ENCODE measurements around the gene MAP3K9.
"Not testable (repeated sequence)": the region's sequence is repeated elsewhere in the genome, so short reads cannot be mapped to it uniquely, and the experiment has no call there.

The MAP3K9 gene

GRCh38 chr14:70809225-70810219, at the start of gene MAP3K9:
MAP3K9 (minus strand) TSS chr14:70809513; CDS start chr14:70809171, 342 bp downstream.
- DNase-seq (ENCODE audit: low spot score), result peak; percentile 10

DNA sequence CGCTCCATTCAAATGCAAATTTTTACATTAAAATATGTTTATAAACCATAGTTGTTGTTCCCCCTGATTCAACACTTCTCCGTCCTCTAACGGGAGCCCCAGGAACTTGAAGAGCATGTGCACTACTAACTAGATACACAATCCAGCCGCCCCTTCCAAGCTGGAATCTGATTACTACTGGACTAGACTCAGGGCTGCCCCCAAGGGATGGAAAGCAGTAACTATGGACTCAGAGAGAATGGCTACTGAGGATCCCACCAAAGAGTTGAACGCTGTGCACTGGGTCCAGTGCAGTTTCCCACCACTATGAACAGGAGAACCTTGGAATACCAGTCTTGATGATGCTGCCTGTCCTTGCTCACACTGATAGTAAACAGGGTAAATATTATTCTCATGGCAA, 49.3 kb upstream of the MAP3K9 start:
- DNase-seq (ENCODE audit: low spot score), result no peak

DNA sequence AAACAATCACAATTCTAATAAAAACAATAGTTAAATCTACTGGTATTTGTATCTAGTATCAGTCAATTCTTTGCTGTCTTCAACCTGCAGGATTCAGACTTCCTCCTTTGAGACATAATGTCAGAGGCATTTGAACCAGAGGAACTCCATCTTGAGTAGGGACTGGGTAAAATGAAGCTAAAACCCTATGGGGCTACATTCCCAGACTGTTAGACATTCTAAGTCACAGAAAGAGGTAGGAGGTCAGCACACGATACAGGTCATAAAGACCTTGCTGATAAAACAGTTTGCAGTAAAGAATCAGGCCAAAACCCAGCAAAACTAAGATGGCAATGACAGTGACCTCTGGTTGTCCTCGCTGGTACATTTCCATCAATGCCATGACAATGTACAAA, 48.2 kb upstream of the MAP3K9 start:
- no peak for DNase-seq (ENCODE audit: low spot score)

DNA sequence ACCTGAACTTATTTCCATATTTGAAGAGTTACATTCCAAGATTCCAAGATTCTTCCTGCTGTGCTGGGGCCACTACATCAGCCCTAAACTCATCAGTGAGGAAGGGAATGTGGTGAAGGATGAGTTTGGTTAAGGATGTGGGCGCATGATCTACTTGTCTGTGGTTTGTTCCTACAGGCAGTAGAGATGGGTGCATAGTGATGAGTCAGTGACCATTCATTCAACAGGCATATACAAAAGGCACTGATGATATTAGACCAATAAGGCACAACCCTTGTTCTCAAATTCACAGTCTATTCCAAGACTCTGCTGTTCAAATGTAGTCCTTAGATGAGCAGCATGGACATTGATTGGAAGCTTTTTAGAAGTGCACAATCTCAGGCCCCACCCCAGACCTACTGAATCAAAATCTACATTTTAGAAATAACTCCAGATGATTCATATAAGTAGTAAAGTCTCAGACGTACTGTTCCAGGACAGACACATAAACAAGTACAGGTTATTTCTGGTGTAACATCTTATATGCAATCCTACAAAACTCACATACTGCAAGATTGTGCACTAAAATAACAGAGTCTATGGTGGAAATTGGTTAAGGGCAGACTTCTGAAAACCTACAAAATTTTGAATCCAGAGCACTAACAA, 47.7 kb upstream of the MAP3K9 start:
- no peak for DNase-seq (ENCODE audit: low spot score)

GRCh38 chr14:70855486-70855885, 46.2 kb upstream of the MAP3K9 start:
- DNase-seq (ENCODE audit: low spot score), result no peak

- DNase-seq (ENCODE audit: low spot score), result not testable (repeated sequence)
Observed at GRCh38 chr14:70853658-70854057, 44.3 kb upstream of the MAP3K9 start.

DNA sequence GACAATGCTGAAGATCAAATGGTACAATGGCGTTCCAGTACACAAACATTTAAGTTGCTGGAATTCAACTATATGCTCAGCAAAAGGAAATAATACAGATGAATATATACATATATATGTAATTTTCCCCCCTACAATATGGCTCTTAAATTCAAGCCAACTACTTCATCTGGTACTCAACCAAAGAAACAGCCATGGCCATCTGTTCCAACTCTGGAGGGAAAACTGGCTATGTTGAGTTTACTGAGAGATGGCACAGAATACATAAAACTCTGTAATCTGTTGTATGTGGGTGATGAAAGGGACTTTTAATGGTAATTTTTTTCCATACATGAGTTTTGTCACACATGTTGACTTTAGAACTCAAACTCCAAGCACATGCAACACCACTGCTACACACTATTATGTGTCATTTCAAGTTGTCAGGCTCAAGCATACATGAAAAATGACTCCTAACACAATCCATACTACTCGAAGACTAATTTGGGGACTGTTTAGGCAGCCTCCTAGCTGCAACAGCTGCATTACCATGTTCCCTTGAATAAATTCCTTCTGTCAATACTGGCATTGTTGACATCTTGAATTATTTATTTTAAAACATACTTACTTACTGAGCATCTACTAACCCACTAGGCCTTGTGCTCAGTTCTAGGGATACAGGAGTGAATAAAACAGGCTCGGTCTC, 38.2 kb upstream of the MAP3K9 start:
- no peak for DNase-seq (ENCODE audit: low spot score)

DNA sequence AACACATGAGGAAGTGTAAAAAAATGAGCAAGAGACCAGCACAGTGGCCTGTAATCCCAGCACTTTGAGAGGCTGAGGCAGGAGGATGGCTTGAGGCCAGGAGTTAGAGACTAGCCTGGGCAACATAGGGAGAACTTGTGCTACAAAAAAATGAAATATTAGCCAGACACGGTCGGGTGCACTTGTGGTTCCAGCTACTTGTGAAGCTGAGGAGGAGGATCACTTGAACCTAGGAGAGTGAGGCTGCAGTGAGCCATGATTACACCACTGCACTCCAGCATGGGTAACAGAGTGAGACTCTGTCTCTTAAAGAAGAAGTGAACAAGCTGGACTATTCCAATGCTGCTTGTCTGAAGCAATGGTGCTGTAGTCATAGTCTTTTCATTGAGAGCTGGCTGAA, 36.3 kb upstream of the MAP3K9 start:
- no peak for DNase-seq (ENCODE audit: low spot score)

DNA sequence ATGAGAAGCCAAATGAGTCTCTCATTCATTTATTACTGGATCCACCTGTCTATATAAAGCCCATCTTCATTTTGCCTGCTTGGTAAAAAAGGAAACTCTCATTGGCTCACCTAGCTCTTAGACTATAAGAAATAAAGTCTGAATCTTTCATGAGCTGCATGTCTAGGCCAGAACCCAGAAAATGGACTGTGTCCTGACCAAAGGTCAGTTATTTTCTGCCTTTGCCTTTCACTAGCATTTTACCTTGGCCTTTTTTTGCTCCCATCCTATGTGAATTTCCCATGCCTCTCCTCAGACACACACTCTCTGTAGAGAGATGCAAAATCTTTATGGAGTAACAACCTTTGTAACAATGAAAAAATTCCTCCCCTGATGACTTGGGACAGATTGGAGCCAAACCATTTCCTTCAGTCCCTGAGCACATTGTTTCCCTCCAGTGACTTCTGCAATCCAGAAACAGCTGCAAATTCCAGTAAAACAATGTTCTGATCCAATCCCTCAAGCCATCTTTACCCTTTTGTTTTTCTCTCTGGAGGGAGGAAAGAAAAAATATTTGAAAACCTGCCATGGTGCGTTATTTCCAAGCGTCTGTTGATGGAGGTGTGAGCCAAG, 33.6 kb upstream of the MAP3K9 start:
- DNase-seq (ENCODE audit: low spot score), result no peak

- no peak for DNase-seq (ENCODE audit: low spot score)
Observed at GRCh38 chr14:70838076-70838475, 28.8 kb upstream of the MAP3K9 start.

- no peak for DNase-seq (ENCODE audit: low spot score)
Observed at GRCh38 chr14:70836946-70837345, 27.6 kb upstream of the MAP3K9 start.

- DNase-seq (ENCODE audit: low spot score), result no peak
Observed at GRCh38 chr14:70833884-70834283, 24.6 kb upstream of the MAP3K9 start.

GRCh38 chr14:70832561-70833305, 23.4 kb upstream of the MAP3K9 start:
- no peak for DNase-seq (ENCODE audit: low spot score)

DNA sequence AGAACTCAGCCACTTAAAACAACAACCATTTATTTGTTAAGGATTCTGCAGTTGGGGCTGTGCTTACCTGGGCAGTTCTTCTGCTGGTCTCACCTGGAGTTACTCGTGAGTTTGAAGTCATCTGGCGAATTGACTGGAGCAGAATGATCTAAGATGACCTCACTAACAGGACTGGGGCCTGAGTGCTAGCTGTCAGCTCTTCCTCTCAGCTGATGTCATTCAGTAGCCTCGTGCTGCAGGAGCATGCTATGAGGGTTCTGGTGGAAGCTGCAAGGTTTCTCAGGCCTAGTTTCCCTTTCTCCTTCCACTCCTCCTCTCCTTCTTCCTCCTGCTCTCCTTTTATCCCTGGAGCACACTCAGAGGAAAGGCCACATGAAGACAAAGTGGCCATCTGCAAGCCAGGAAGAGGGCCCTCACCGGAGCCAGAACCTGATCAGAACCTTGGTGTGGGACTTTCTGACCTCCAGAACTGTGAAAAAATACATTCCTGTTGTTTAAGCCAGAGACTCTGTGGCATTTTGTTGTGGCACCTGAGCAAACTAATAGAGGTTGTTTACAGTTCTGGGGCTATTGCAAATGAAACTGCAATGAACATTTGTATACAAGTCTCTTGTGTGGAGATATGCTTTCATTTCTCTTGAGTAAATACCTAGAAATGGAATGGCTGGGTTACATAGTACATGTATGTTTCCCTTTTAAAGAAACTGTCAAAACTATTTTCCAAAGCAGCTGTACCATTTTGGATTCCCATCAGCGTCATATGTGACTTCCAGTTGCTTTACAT, 21.9 kb upstream of the MAP3K9 start:
- DNase-seq (ENCODE audit: low spot score), result no peak

DNA sequence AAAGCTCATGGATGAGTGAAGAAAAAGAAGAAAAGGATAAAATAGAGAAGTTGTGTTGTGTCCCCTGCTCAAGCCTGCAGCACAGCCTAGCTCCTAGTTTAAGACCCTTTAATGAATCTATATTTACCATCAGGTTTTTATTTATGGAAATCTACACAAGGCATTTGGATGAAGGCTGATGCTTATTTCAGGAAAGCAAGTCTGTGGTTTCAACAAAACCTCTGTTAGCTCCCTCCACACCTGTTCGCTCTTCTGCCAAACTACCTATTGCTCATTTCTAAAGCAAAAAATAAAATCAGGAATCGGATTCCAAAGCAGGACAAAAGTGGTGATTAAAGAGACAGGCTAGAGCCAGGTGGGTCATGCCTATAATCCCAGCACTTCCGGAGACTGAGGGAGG, 18.9 kb upstream of the MAP3K9 start:
- DNase-seq (ENCODE audit: low spot score), result no peak

DNA sequence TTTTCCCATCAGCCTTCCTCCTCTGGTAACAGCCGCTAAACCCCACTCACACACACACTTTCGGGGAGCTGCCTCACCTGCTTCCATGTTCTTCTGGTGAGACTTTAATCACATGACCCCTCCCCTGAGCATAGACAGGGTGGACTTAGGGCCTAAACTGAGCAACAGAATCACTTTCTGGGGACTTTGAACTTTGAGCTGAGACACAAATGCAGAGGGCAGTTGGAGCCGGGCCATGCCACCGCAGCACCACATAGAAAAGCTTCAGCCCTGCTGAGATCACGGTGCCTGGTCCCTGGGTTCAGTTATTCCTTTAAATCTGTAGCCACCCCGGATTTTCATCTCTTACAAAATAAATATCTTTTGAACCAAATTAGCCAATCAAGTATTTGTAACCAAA, 18.4 kb upstream of the MAP3K9 start:
- DNase-seq (ENCODE audit: low spot score), result no peak

GRCh38 chr14:70827347-70827746, 18.0 kb upstream of the MAP3K9 start:
- DNase-seq (ENCODE audit: low spot score), result no peak

- no peak for DNase-seq (ENCODE audit: low spot score)
Observed at GRCh38 chr14:70823281-70823680, 14.0 kb upstream of the MAP3K9 start.

DNA sequence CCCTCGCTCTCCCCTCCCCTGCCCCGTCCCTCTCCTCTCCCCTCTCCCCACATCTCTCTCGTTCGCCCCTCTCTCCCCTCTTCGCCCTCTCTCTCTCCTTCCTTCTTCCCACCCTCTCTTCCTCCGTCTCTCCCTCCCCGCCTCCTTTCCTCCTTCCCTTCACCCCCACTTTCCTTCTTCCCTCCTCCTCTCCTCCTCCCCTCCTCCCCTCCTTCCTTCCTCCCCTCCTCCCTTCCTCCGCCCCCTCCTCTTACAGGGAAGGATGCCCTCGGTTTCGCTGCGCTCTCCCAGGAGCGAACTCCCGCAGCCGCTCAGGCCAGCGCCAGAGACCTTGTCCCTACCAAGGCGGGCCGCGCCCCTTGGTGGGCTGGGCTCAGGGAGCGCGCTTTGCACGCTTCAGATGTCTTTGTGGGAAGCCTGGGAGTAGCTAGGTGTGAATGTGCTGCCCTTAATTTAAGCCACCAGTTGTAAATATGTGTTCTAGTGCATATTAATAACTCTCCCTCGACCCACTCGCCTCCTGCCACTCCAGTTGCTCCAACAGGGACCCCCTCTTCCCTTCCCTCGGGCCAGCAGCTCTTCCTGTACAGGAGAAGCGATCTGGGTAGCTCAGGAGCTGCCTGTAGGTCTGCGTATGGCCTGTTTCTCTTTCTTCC, 13.3 kb upstream of the MAP3K9 start:
- DNase-seq (ENCODE audit: low spot score), result no peak

Data from hematopoietic multipotent progenitor cell treated with erythropoietin and hydrocortisone succinate and interleukin-3 and kit ligand, for 17 days (in vitro differentiated cells).